AG04449 (cell line): ENCODE data around the gene MSMB.
"Not testable (repeated sequence)": the region's sequence is repeated elsewhere in the genome, so short reads cannot be mapped to it uniquely, and the experiment has no call there.

Source experiments
- CTCF ChIA-PET: fragments of 350-600 bp; formaldehyde crosslinking; extraction: SDS; loops from one replicate; lab custom pipeline; 2021; ENCODE audit warnings: antibody characterized with exemption; lab: Yijun Ruan, JAX
- POLR2A ChIA-PET: fragments of 400-600, 350-600 bp; formaldehyde crosslinking; extraction: SDS; loops from one replicate; lab custom pipeline; 2020; ENCODE audit warnings: antibody characterized with exemption, inconsistent platforms; lab: Yijun Ruan, JAX
- DNase-seq: peaks from one replicate; pipeline ENCODE4 v3.0.0-alpha.2; 2010; ENCODE audit warnings: low read depth, low spot score
- H3K4me3 ChIP-seq: 2 replicates; pipeline ENCODE4 v1.5.1; 2011; ENCODE audit warnings: low read depth, mild to moderate bottlenecking, control low read depth, low read length
- CTCF ChIP-seq: IDR thresholded peaks from one replicate; pipeline ENCODE4 v1.5.1; 2011; ENCODE audit warnings: mild to moderate bottlenecking, moderate library complexity, low read length, control low read depth, inconsistent platforms; ENCODE audit not compliant: insufficient read depth; ENCODE audit errors: missing control alignments

MSMB gene

GRCh38 chr10:45983538-45984186, 62.4 kb downstream of the MSMB start:
- CTCF ChIA-PET: interaction anchor here (1.2 kb wide), 1 partner anchor 45 kb away, joined by 7 read pairs; no protein-coding TSS in a partner anchor
- POLR2A ChIA-PET, H3K4me3 ChIP-seq: not testable (repeated sequence)
- peak; percentile 5 for DNase-seq
- TF ChIP-seq CTCF: peak; percentile 29
